Measurements from ENCODE around the gene CATSPERD.

Gene CATSPERD

DNA sequence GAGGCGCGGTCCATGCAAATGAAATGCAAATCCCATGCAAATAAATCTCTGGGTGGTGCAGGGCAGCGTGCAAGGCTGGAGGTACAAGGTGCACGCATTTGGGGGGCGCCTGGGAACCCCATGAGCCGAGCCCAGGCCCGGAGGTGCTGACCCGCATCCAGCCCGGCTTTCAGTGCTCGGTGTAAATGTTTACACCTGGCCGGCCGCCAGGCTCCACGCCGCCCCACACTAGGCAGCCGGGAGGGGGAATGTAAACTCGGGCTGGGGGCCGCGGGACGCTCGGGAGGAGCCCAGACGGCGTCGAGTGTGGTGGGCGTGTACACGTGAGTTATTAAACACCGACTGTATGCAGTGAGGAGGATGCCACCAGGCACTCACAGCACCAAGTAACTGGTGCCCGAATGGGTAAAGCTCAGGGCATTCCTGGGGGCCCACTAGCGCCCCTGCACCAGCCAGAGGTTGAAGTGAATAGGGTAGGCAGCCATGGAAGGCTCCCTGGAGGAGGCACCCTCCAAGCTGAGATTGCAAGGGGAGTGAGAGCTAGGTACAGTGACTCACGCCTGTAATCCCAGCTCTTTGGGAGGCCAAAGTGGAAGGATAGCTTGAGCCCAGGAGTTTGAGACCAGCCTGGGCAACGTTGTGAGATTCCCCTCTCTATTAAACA is 101.9 kb downstream of the CATSPERD start:
- H3K27me3 ChIP-seq (replicated peaks): no peaks in the 10 kb centered on the region
- in situ Hi-C loops (cut with HindIII; ENCODE audit: low pct_ligation_motif_present, low sequenced_read_pairs): no loop called here
- DNase-seq: no peak
- H3K27ac ChIP-seq: no peak overlapping the region
- H3K4me3 ChIP-seq (ENCODE audit: low read depth, low read length): no peak overlapping the region
- no peak for TF ChIP-seq CTCF (IDR thresholded peaks at IDR 0.05; ENCODE audit: low read depth, low read length, missing control alignments)
- no peaks in the 10 kb centered on the region for H3K36me3 ChIP-seq (replicated peaks)

DNA sequence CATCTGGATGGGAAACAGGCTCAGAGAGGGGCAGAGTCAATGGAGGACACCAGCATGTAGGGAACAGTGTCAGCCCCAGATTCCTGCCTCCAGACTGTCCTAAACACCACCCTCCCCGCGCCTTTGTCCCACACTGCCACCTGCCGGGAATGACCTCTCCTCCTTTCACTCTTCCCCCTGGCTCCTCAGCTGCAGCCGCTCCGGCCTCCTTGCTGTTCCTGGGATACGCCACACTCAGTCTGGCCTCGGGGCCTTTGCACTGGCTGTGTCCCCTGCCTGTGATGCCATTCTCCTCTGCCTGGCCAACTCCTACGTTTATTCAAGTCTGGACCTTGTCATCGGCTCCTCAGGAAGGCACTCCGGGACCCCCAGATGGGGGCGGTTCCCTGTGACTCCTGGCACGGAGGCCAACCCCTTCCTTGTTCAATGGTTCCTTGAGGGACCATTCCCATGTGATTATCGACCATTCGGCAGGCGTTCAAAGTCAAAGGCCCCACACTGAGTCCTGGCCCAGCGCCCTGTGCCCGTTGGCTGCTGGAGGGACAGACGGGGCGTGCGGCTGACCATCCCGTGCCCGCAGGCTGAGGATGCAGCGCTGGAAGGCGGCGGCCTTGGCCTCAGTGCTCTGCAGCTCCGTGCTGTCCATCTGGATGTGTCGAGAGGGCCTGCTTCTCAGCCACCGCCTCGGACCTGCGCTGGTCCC is 103.3 kb downstream of the CATSPERD start:
- peak; percentile 25 for TF ChIP-seq CTCF (IDR thresholded peaks at IDR 0.05; ENCODE audit: low read depth, low read length, missing control alignments)
- in situ Hi-C loops (cut with HindIII; ENCODE audit: low pct_ligation_motif_present, low sequenced_read_pairs): no loop called here
- H3K36me3 ChIP-seq (replicated peaks): no peaks in the 10 kb centered on the region
- DNase-seq: no peak
- H3K4me3 ChIP-seq (ENCODE audit: low read depth, low read length): no peak overlapping the region
- H3K27ac ChIP-seq: no peak overlapping the region
- no peaks in the 10 kb centered on the region for H3K27me3 ChIP-seq (replicated peaks)

DNA sequence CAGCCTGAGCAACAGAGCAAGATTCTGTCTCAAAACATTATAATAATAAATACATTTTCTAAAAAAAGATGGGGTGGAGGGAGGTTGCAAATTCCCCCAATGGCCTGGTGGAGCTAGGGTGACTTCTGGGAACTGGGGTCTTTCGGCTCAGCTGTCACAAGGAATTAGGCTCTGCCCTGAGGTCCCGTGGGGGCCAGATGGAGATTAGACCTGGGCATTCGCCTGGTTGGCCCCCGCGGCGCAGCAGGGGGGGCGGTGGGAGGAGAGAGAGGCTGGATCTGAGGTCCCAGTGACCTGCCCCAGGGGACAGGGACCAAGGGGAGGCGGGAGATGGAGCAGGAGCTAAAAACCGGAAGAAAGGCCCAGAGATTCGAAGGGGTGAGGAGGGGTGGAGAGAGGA is 104.3 kb downstream of the CATSPERD start:
- no peak for DNase-seq
- Histone ChIP-seq H3K4me3 (ENCODE audit: low read depth, low read length) (no peak overlapping the region), H3K36me3 (replicated peaks) (no peaks in the 10 kb centered on the region), H3K27me3 (replicated peaks) (peaks cover 1% of the 10 kb centered on the region), H3K27ac (no peak overlapping the region)
- in situ Hi-C loops (cut with HindIII; ENCODE audit: low pct_ligation_motif_present, low sequenced_read_pairs): no loop called here
- no peak for TF ChIP-seq CTCF (IDR thresholded peaks at IDR 0.05; ENCODE audit: low read depth, low read length, missing control alignments)

- H3K27ac ChIP-seq: no peak overlapping the region
- DNase-seq: no peak
- peaks cover 2% of the 10 kb centered on the region for H3K27me3 ChIP-seq (replicated peaks)
- H3K36me3 ChIP-seq (replicated peaks): no peaks in the 10 kb centered on the region
- in situ Hi-C loops (cut with HindIII; ENCODE audit: low pct_ligation_motif_present, low sequenced_read_pairs): no loop called here
- no peak overlapping the region for H3K4me3 ChIP-seq (ENCODE audit: low read depth, low read length)
- TF ChIP-seq CTCF (IDR thresholded peaks at IDR 0.05; ENCODE audit: low read depth, low read length, missing control alignments): no peak
Measured at GRCh38 chr19:5825178-5825577, 104.7 kb downstream of the CATSPERD start.

DNA sequence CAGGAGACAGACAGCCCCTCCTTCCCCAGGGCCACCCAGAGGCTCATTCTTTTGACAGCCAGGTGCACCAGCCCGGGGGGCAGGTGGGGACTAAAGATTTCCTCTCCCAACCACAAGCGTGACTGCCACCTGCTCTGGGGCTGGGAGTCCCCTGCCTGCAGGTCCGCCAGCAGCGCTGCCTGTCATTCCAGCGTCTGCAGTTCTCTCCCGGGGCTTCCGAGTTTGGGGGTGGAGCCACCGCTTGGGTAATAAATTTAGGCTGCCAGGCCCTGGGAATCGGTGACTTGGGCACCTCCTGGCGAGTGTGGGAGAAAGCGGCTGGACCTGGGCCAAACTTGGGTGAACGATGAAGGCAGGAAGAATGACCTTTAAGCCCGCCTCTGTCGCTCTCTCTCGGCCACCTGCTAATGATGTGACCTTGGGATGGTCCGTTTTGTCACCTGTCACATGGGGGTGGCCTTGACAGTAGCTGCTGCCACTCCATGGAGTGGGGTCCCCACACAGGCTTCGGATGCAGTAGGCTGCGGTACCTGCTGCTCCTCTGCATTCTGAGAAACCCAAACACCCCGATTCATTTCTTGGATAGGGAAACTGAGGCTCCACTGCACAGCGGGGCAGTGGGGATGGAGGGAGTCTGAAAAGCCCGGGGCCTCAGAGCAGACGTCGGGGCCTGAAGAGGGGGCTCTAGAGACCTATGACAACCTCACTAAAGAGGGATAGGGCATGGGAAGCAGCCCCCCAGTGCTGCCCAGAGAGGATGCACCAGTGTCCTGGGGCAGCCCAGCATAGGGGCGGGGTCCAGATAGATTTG is 106.3 kb downstream of the CATSPERD start:
- Histone ChIP-seq H3K27me3 (replicated peaks) (peaks cover 2% of the 10 kb centered on the region), H3K36me3 (replicated peaks) (no peaks in the 10 kb centered on the region), H3K27ac (no peak overlapping the region), H3K4me3 (ENCODE audit: low read depth, low read length) (no peak overlapping the region)
- no peak for DNase-seq
- no peak for TF ChIP-seq CTCF (IDR thresholded peaks at IDR 0.05; ENCODE audit: low read depth, low read length, missing control alignments)
- in situ Hi-C loops (cut with HindIII; ENCODE audit: low pct_ligation_motif_present, low sequenced_read_pairs): no loop called here

Data from brain microvascular endothelial cell (primary cell).